RKO (cell line): ENCODE measurements around the gene ERCC8.
"Not testable (repeated sequence)": the region's sequence is repeated elsewhere in the genome, so short reads cannot be mapped to it uniquely, and the experiment has no call there.

Experiments
- DNase-seq: peaks from one replicate; pipeline ENCODE4 v3.0.0-alpha.2; 2016; ENCODE audit warnings: low spot score

Gene ERCC8

DNA sequence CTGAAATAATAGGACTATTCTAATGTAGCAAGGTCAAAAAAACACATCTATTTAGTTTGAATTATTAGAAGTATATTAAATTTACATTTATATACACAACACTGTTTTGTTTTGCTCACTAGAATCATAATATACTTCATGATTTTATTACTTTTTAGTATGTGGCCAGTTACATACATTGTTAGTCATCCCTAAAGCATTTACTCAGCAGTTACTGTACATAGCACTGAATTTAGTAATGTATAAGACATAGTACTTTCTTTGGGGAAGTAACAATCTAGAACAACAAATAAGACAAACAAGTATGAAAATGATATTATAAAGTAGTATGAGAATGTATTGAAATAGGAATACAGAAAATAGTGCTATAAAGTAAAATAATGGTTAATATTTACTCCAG, 28.2 kb downstream of the ERCC8 start:
- peak; percentile 15 for DNase-seq

DNA sequence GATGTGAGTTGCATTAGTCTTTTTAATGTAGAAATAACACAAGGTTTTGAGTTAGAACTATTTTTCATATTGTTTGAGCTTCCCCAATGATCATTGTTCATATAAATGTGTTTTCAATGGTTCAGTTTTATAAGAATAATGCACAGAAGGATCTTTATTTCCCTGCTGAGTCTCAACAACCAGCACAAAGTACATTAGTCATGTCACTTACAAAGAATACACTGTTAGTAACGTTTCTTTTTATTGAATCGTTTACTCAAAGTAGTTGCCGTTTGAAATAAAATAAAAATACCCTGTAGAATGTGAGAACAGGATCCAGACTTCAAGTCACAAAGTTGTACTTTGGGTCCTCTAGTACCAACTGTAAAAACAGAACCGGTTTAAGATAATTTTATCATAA, 41.5 kb downstream of the ERCC8 start:
- DNase-seq = no peak

DNA sequence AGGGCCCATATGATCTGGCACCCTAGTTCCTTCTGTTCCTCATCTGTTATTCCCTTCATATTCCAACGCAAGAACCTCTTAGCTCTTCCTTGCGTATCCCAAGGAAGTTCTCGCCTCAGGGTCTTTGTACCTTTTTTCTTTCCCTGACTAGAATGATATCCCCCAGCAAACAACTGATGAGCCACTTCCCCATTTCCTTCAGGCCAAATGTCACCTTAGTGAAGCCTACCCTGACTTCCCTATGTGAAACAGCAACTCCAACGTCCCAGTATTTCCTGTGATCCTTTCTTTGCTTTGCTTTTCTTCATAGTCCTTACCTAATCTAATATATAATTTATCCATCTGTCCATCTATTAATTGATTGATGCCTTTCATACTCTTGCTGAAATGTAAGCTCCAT, 47.9 kb downstream of the ERCC8 start:
- DNase-seq = no peak

DNA sequence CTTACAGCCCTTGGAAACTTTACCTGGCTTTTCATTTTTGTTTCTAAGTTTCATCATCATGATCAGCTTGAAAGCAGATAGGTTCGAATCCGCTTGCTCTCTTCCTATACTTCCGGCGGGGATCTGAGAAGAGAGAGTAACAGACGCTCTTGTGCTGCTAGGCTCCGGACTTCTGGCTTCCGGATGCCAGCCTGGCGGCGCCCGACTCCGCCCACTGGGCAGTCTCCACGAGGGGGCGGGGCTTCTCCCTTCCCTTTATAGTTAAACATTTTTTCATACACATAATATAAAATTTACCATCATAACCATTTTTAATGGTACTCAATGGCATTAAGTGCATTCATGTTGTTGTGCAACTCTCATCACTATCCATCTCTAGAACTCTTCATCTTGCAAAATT, 51.3 kb downstream of the ERCC8 start:
- no peak for DNase-seq

DNA sequence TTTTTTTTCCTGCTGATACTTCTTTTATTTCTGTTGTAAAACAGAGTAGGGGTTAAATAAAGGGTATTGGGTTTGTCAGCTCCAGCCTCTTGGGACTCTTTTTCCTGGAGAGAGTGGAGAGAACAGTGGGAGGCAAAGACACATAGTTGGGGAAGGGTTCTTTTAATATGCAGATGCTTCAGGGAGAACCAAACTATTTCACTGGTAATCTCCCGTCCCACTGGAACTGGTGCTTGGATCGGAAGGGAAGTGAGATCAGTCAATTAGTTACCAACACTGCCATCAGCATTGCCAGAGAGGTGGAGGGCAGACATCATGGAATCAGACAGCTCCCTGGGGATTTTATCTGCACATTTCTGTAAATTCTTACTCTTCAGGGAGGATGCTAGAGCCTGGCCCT, 53.2 kb downstream of the ERCC8 start:
- DNase-seq = no peak

DNA sequence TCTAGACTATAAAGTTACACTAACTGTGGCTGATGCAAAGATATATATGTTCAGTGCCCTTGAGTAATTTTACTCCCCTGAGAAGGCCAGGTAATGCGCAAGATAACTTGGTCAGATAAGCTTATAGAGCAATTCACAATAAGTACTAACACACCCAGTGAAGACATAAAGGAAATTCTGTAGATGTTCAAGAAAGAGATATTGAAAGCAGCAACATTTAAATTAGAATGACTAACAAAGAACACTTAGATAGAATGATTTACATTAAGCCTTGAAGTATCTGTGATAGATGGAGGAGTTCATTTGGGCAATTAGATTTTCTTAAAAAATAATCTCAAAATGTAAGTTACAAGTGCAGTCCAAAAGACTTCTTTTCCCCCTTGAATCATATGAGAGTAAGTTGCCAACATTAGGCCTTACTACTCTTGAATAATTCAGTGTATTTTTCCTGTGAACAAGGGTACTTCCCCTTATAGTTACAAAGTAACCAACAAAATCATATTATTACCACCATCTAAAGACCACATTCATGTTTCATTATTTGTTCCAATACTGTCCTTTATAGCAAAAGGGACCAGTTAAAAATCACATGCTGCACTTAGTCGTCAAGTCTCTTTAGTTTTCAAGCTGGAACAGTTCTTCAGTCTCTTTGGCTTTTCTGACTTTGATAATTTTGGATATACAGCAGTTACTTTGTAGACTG, 56.4 kb downstream of the ERCC8 start:
- no peak for DNase-seq

DNA sequence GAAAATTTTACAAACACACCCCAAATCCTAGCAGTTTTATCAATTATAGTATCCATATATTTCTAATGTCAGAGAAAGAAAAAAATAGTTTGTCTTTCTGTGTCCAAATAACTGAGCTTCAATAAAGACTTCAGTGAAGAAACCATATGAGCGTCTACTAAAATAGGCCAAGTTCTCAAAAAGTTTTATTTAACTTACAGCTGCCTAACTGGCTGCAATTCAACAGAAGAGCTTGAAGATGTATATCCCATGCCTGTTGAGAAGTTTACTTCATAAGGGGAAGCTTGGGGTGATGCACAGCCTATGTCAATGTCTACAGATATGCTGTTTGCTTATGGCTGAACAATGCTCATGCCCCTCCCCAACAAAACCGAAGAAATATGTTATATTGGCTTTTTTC, 57.1 kb downstream of the ERCC8 start:
- DNase-seq = no peak

DNA sequence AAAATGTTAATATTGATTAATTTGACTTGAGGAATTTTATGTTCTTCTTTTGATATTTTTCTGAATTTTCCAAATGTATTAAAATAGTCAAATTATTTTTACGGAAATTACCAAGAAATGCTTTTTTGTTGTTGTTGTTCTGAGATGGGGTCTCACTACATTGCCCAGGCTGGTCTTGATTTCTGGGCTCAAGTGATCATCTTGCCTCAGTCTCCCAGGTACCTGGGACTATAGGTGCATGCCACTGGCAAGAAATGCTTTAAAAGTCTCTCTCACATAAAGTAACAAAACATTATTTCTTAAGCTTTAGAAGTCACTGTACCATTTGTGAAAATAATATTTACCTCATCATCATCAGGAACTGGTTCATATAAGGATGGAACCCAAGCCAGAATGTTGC, 57.8 kb downstream of the ERCC8 start:
- no peak for DNase-seq

DNA sequence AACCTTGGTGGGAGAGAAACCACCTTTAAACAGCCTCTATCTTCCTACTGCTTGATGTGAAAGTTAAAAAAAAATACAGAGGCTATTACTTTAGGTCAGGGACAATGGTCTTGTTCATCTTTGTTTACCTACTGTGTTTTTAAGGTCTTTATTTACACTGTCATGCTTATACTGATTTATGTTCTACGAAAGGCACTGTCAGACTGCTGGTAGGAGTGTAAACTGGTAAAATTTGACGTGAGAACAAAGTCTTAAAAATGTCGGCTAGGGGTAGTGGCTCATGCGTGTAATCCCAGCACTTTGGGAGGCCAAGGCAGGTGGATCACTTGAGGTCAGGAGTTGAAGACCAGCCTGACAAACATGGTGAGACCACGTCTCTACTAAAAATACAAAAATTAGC, 58.7 kb downstream of the ERCC8 start:
- no peak for DNase-seq

DNA sequence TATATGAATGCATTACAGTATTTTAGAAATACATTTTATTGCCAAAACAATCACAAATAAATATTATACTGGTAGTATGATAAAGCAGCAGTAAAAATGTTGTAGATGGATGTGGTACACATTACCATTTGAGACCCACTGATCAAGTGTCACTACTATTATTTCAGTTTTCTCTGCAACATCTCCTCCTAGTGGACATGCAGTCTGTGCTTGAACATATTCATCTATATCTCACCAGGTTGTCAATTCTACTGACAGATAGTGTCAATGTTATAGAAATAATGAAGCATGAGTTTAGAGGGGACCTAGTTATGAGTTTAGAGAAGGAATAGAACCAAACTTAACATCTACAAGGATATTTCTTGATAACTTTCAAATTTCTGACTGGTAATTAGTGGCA, 61.6 kb downstream of the ERCC8 start:
- peak; percentile 8 for DNase-seq

DNA sequence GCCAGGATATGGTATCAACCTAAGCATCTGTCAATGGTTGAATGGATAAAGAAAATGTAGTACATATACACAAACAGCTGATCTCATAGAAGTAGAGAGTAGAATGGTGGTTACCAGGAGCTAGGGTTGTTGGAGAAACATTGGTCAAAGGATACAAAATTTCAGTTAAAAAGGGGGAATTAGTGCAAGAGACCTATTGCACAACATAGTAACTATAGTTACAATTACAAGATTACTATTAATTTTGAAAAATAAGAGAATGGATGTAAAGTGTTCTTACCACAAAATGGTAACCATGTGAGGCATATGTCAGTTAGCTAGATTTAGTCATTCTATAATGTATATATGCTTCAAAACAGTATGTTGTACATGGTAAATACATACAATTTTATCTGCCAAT, 72.0 kb downstream of the ERCC8 start:
- no peak for DNase-seq

DNA sequence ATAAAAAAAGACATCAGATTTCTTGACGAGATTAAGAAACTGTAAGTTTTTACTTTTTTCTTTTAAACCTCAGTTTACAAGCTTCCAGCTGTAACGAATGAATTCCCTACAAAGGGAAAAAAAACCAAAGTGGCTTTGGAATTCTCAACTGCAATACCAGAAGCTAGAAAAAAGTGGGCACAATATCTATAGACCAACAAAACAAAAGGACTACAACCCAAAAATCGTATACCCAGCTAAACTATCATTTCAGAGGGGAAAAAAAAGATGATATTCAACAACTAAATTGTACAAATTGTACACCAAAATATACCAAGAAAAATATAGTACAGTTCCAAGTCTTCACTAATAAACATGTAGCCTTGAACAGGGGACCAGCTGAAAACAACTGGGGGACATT, 74.0 kb downstream of the ERCC8 start:
- DNase-seq = no peak

DNA sequence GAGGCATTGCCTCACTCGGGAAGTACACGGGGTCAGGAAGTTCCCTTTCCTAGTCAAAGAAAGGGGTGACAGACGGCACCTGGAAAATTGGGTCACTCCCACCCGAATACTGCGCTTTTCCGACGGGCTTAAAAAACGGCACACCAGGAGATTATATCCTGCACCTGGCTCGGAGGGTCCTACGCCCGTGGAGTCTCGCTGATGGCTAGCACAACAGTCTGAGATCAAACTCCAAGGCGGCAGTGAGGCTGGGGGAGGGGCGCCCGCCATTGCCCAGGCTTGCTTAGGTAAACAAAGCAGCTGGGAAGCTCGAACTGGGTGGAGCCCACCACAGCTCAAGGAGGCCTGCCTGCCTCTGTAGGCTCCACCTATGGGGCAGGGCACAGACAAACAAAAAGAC, 84.3 kb downstream of the ERCC8 start:
- not testable (repeated sequence) for DNase-seq

DNA sequence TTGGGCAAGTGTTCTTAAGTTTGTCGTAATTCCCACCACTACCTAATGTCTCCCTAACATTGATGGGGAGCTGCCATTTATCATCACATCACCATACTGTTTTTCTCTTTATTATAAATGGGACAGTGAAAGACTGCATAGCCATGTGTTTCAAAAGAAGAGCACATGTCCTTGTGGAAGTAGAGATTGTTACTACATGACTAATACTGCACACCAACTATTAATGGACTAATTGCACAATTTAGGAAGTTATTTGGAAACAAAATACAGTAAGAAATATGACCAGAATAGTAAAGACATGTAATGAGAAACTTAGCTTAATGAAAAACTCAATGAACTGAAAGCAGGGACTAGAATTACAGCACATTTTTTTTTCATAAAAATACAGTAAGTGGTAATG, 88.8 kb downstream of the ERCC8 start:
- no peak for DNase-seq

DNA sequence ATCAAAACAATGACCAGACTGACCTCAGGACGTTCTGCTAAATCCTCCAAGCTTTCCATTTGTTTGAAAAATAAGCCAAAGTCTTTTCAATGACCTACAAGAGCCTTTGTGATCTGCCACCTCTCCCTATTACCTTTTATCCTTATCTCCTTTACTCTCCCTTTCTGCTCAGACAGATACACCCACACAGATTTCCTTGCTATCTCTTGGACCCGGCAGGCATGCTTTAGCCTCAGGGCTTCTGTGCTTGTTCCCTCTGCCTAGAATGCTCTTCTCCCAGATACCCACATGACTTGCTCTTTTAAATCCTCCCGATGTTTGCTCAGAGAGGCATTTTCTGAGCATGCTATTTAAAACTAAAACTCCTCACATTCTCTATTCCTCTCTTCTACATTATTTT, 91.9 kb downstream of the ERCC8 start:
- DNase-seq = no peak

DNA sequence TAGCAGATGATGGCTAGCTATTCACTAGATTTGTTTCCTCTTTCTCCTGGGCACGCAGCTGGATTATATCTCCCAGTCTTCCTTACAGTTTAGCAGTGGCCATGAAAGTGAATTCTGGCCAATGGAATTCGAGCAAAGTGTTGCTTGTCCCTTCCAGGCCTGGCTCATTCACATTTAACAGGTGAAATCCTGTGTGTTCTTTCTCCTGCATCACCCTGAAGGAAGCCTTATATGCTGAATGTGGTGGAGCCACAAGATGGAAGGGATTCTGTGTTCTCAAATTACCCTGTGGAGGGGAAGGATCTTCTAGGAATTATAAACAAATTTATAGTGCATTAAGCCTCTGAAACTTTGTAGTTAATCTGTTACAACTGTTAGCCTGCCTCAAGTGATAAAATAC, 92.6 kb downstream of the ERCC8 start:
- no peak for DNase-seq

DNA sequence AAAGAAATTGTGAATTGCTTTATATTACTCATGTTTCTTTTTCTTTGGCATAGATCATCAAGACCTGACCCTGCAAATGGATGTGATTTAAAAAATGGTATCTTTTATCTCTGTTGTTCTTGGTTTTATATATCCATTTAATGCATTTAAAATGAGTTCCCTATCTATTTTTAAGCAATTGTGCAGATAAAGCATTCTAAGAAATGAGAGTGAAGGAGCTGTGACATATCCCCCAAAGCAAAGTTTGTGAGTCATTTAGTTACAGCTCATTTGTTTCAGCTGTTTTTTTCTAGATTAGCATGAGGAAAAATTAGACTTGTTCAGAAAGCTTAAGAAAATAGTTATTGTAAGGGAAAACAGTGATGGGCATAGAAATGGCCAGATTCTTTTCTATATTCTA, 93.2 kb downstream of the ERCC8 start:
- peak; percentile 15 for DNase-seq

DNA sequence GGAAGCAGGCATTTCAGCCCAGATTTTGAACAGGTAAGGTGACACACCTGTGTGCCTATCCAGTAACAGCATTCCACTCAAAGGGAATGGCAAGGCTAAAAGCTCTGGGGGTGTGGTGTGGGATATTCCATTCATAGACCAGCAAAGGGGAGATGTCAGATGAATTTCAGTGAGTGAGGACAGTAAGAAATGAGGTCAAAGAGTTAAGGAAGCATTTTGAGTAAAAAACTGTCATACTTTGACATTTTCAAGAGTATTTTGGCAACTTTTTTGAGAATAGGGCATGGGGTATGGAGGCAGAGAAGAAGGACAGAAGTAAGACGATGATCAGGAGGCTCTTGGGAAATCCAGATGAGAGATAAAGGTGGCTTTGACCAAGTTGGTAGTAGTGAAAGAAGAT, 98.6 kb downstream of the ERCC8 start:
- no peak for DNase-seq

DNA sequence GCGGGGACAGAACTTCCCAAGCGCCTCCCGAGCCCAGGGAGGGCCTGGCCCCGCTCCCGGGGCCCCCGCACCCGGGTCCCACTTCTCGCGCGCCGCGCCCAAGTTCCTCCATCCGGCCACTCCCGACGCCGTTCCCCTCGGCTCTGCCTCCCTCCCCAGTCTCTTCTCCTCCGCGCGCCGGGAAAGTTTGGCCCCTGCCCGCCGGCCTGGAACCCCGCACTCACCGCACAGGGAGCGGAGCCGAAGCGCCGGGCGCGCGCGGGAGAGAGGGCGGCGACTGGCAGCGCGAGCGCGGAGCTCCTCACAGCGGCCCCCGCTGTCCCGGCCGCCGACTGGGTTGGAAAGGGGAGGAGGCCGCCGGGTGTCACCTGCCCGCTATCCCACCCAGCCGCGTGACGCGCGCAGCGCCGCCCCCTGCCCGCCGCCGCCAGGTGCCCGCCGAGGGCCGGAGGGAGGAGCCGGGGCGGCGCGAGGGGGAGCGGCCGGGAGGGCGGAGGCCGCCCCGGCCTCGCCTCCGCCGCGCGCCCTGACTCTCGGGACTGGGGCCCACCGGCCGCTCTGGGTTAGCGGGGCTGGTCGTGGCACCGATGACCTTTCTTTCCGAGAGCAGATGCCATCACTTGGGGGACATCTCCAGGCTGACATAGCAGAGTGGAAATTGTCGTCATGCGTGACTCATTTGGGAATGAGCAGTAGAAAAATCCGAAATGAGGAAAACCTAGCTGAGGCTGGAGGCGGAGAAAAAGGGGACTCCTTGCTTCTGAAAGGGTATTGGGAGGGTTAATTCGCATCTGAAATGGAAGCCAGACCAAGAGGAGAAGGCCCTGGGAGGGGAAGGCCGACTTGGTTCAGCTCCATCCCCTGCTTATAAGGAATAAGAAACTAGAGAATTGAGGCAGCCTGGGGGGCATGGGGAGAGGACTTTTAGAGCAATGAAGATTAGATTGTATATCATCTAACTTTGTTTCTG, 100.6 kb downstream of the ERCC8 start, which contains the start of gene ELOVL7:
TSS of gene ELOVL7 (minus strand) at position 334 of the 970 bp plus-strand sequence. CDS start 56,872 bp downstream, outside the sequence.
- DNase-seq = peak; percentile 78

DNA sequence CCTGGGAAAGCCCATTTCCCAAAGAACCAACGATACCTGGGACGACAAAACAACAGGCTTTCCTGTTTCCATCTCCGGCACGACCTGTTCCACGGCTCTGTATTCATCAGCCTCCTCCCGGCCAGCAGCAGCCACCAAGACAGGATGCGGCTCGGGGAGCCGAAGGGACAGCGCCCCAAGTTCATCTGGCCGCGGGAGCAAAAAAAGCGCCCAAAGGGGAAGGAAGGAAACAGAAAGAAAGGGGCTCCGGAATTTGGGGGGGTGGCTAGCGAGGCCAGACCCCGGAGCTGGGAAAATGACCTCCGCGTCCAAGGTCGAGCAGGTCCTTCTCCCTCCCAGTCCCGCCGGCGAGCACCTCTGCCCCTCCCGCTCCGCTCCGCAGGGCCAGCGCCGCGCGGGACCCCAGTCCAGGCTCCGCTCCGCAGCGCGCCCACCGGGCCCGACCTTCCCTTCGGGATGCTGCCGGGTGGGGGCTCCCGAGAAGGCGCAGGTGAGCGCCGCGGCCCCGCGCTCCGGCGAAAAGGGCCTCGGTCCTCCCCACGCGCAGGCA, 101.4 kb downstream of the ERCC8 start:
- DNase-seq = peak; percentile 61

DNA sequence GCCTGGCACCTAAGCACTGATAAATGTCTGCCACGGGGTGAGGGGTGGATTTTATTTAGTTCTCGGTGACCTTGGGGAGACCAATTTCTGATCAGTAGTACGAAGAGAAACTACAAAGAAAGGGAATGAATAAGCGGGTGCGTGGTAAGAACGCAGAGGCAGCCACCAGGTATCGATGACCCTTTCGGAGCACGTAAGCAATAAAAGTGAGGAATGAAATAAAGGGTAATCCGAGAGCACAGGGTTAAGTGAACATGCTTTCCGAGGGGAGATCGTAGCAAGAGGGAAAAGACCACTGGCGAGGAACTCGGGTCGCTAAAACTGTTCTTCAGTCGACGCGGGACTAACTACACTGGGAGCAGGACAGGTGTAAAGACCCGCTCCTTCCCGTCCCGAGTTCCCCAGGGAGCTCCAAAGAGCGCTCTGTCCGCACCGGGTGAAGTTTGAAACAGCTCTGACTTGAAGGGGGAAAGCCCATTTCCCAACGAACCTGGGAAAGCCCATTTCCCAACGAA, 101.9 kb downstream of the ERCC8 start:
- no peak for DNase-seq

DNA sequence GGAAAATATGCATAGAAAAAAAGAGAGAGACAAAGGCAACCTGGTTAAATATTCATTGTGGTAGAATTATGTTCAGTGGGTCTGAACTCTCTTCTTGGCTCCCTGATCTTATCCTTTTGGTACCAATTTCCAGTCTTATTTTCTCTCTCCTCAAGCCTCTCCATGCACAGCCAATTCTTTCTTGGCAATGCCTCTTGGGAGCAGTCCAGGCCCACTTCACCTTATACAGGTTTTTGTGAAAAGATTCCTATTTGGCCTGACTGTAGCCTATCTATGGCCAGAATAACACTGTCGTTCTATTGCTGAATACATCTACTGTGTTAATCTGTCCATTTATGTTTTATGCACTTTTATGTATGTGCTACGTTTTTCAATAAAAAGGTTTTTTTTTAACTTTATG, 103.5 kb downstream of the ERCC8 start:
- no peak for DNase-seq

DNA sequence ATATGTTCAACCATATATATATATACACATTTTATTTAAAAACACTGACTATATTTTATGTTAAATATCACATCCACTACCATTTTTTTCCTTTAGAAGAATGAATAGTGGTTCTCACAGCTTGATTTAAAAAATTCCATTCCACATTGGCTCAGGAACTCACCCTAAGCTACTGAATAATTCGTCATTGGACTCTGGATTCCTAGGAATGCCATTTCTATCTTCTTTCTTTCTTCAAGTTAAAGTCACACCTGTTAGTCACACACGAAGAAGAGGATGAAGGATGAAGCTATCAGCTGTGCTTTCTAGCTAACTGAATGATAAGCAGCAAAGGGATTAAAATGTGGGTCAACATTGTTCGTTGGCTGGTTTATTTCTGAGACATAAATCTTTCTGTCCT, 108.7 kb downstream of the ERCC8 start:
- no peak for DNase-seq
